GM19372 (cell line): Measurements from ENCODE around the gene MARVELD2.
A peak's percentile ranks its signal among the peaks of the same experiment; 100 is the strongest.
"Not testable (repeated sequence)": the region's sequence is repeated elsewhere in the genome, so short reads cannot be mapped to it uniquely, and the experiment has no call there.

Experiments
- ATAC-seq: cut with Tn5 transposase; IDR thresholded peaks from one replicate; pipeline ENCODE4 v1.9.1; 2021; ENCODE audit warnings: mild to moderate bottlenecking, low read depth, moderate library complexity; ENCODE audit not compliant: unreplicated experiment

MARVELD2 gene

GRCh38 chr5:69449511-69449910 lies 34.6 kb downstream of the MARVELD2 start:
- ATAC-seq: no peak

- no peak for ATAC-seq
Observed at GRCh38 chr5:69450116-69450515, 35.2 kb downstream of the MARVELD2 start.

GRCh38 chr5:69450527-69450926 lies 35.6 kb downstream of the MARVELD2 start:
- not testable (repeated sequence) for ATAC-seq

GRCh38 chr5:69451941-69452647 lies 37.2 kb downstream of the MARVELD2 start:
- ATAC-seq: no peak

- not testable (repeated sequence) for ATAC-seq
Observed at GRCh38 chr5:69453487-69453886, 38.6 kb downstream of the MARVELD2 start.

GRCh38 chr5:69454460-69455249 lies 39.7 kb downstream of the MARVELD2 start:
- ATAC-seq: no peak

GRCh38 chr5:69455428-69455988 lies 40.6 kb downstream of the MARVELD2 start:
- not testable (repeated sequence) for ATAC-seq

- no peak for ATAC-seq
Observed at GRCh38 chr5:69462170-69462569, 47.3 kb downstream of the MARVELD2 start.

- ATAC-seq: not testable (repeated sequence)
Observed at GRCh38 chr5:69466375-69466774, 51.5 kb downstream of the MARVELD2 start.

GRCh38 chr5:69467442-69468225 lies 52.7 kb downstream of the MARVELD2 start:
- ATAC-seq: peak; percentile 92

GRCh38 chr5:69468631-69469030 lies 53.7 kb downstream of the MARVELD2 start:
- no peak for ATAC-seq

- ATAC-seq: not testable (repeated sequence)
Observed at GRCh38 chr5:69471516-69471915, 56.6 kb downstream of the MARVELD2 start.

GRCh38 chr5:69472535-69473143 lies 57.7 kb downstream of the MARVELD2 start:
- ATAC-seq: not testable (repeated sequence)

- no peak for ATAC-seq
Observed at GRCh38 chr5:69477170-69477569, 62.3 kb downstream of the MARVELD2 start.

GRCh38 chr5:69478296-69478695 lies 63.4 kb downstream of the MARVELD2 start:
- not testable (repeated sequence) for ATAC-seq

- no peak for ATAC-seq
Observed at GRCh38 chr5:69484891-69485290, 70.0 kb downstream of the MARVELD2 start.

- ATAC-seq: no peak
Observed at GRCh38 chr5:69485471-69485870, 70.6 kb downstream of the MARVELD2 start.

GRCh38 chr5:69489246-69489645 lies 74.3 kb downstream of the MARVELD2 start:
- no peak for ATAC-seq

GRCh38 chr5:69491027-69491426 lies 76.1 kb downstream of the MARVELD2 start:
- no peak for ATAC-seq

GRCh38 chr5:69491838-69492390 lies 77.0 kb downstream of the MARVELD2 start:
- no peak for ATAC-seq
